Lower leg skin (tissue), 4 donors: ENCODE data around the gene KCNV2. TPM values are rescaled to one million over a fixed set of nuclear protein-coding genes. Genes with fewer than 3 reads are reported as not detected.

Experiments used
- DNase-seq, 2 donors: peaks; one replicate each; pipeline ENCODE4 v3.0.0-alpha.2; 2019; ENCODE audit warnings: low spot score in 2 of 2
- H3K4me3 ChIP-seq: fragments of 200-600 bp; sonication (generic); 2 replicates; pipeline ENCODE4 v1.5.1; 2017; ENCODE audit warnings: mild to moderate bottlenecking, low read depth; ENCODE audit not compliant: poor library complexity, severe bottlenecking
- POLR2A ChIP-seq, 2 donors: fragments of 450-650 bp; IDR thresholded peaks; one replicate each; pipeline ENCODE4 v1.6.1; 2016 to 2017; ENCODE audit warnings: antibody characterized with exemption in 2 of 2, mild to moderate bottlenecking in 1 of 2, moderate library complexity in 1 of 2
- WGBS, 2 donors: methylation state at CpG; one replicate each; pipeline ENCODE4 v1.1.5; 2018; 5-methylcytosine and 5-hydroxymethylcytosine counted together
- intact Hi-C: fragments of 100-400 bp; cut with DNase I; formaldehyde crosslinking; loops from one replicate; pipeline ENCODE4 v1.15.0; 2023; ENCODE audit warnings: low total_unique reads
- total RNA-seq, 4 donors: library from RNA; depleted of rRNA; stranded (reverse); fragments of >200 nt; gene quantifications; one replicate each; pipeline ENCODE4 v1.1.0, GENCODE V29; 2016
- TF ChIP-seq, protein P1 (sequence below), 3 donors: fragments of 450-650 bp; IDR thresholded peaks; one replicate each; pipeline ENCODE4 v1.5.1; 2016; ENCODE audit warnings: antibody characterized with exemption in 3 of 3, mild to moderate bottlenecking in 3 of 3, moderate library complexity in 2 of 3

Gene KCNV2
- not detected for total RNA-seq

DNA sequence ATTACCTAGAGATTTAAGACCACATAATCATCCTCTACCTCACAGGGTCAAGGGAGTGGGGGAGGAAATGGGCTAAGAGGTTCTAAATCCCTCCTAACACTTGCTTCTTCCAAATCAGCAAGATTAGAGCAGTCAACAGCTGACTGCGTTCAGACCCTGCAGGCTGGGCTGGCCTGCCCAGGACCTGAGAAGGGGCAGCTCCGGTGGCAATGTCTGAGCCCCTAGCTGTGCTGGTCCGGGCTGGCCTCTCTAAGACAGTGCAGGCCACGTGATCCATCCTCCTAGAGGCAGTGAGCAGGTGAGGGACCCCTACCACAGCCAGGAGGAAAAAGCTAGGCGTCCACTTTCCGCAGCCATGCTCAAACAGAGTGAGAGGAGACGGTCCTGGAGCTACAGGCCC, at the start of gene KCNV2:
TSS of gene KCNV2 (plus strand) at position 126 of the 400 bp plus-strand sequence. CDS start at position 356, 230 bp downstream.
- no peak within 1 kb of the TSS for H3K4me3 ChIP-seq
- intact Hi-C loops: no loop called here
- WGBS, 2 donors: 95 to 97% methylated on average over 7 of the region's 7 CpGs
- TF ChIP-seq, protein P1, sequence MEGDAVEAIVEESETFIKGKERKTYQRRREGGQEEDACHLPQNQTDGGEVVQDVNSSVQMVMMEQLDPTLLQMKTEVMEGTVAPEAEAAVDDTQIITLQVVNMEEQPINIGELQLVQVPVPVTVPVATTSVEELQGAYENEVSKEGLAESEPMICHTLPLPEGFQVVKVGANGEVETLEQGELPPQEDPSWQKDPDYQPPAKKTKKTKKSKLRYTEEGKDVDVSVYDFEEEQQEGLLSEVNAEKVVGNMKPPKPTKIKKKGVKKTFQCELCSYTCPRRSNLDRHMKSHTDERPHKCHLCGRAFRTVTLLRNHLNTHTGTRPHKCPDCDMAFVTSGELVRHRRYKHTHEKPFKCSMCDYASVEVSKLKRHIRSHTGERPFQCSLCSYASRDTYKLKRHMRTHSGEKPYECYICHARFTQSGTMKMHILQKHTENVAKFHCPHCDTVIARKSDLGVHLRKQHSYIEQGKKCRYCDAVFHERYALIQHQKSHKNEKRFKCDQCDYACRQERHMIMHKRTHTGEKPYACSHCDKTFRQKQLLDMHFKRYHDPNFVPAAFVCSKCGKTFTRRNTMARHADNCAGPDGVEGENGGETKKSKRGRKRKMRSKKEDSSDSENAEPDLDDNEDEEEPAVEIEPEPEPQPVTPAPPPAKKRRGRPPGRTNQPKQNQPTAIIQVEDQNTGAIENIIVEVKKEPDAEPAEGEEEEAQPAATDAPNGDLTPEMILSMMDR (IDR thresholded peaks at IDR 0.05): no peak
- TF ChIP-seq POLR2A (IDR thresholded peaks at IDR 0.05): no peak
- no peak for DNase-seq

DNA sequence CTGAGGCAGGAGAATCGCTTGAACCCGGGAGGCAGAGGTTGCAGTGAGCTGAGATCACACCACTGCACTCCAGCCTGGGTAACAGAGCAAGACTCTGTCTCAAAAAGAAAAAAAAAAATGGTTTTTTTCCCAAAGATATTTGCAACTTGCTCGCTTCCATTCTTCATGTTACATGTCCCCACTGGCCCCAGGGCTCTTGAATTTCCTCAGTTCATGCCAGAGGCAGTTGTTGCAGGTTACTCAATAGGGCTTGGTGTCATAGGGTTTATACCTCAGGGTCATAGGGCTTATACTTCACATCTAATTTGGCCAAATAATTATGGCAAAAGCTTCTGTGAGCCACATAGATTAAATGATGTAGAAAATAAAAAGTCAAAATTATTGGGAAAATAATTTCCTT, 44.1 kb upstream of the KCNV2 start:
- no peak for DNase-seq
- 90 to 96% methylated on average over 3 of the region's 3 CpGs for WGBS, 2 donors
- intact Hi-C loops: no loop called here
- no peak for TF ChIP-seq POLR2A (IDR thresholded peaks at IDR 0.05)
- TF ChIP-seq, protein P1 (IDR thresholded peaks at IDR 0.05): no peak
- no peak overlapping the region for H3K4me3 ChIP-seq

DNA sequence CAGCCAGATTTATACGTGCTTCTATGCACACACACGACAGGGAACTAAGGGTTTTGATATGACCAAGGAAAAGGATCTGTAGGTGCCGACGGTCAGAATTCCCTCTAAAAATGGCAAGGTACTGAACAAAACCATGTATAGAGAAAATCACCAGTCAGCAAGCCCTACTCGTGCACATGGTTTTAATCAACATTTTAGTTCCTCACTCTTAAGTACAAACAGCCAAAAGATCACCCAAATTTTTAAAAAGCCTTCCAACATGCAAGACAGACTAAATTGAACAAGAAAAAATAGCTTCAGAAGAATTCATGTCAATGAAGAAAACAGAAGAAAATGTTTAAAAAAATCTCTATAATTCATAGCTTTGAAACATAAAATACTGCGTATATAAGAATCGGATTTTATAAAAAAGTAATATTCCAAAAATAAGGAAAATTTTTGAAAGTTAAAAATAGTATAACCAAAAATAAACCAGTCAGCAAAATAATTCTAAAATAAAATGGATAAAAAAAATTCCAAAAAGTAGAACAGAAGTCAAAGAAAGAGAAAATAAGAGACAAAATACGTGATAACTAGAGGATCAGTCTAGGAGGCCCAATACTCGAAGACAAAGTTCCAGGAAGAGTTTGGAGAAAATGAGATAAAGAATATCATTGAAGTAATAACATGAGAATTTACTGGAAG, 43.0 kb upstream of the KCNV2 start:
- 68 to 79% methylated on average over 9 of the region's 9 CpGs for WGBS, 2 donors
- TF ChIP-seq, protein P1 (IDR thresholded peaks at IDR 0.05): no peak
- no peak for TF ChIP-seq POLR2A (IDR thresholded peaks at IDR 0.05)
- no peak overlapping the region for H3K4me3 ChIP-seq
- intact Hi-C loops: no loop called here
- DNase-seq: no peak

DNA sequence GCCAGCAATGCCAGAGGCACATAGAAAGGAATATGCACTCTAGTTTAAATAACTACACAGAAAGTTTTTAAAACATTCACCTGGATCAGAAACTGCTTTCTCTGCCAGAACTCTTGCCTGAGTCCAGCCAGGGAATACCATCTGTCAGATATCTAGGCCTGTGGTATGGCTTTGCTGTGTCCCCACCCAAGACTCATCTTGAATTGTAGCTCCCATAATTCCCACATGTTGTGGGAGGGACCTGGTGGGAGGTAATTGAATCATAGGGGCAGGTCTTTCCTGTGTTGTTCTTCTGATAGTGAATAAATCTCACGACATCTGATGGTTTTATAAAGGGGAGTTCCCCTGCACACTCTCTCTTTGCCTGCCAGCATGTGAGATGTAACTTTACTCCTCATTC, 41.5 kb upstream of the KCNV2 start:
- TF ChIP-seq, protein P1 (IDR thresholded peaks at IDR 0.05): no peak
- no peak for TF ChIP-seq POLR2A (IDR thresholded peaks at IDR 0.05)
- intact Hi-C loops: no loop called here
- no peak for DNase-seq
- 40 to 42% methylated on average over 1 of the region's 1 CpG for WGBS, 2 donors
- H3K4me3 ChIP-seq: no peak overlapping the region

DNA sequence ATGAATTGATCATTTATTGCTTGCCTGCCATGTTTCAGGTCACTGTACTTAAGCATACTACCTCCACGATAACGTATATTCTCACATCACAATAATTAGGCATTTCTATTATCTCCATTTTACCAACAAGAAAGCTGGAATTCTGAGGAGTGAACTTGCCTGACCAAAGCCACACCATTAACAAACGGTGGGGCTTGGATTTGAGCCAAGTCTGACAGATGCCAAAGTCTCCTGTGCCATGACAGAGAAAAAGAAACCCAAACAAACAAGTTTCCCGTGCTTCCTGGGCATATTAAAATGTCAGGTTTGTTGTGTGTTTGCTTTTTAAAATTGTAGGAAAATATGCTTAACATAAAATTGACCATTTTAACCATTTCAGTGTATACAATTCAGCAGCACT, 40.8 kb upstream of the KCNV2 start:
- intact Hi-C loops: no loop called here
- no peak overlapping the region for H3K4me3 ChIP-seq
- TF ChIP-seq, protein P1 (IDR thresholded peaks at IDR 0.05): no peak
- no peak for TF ChIP-seq POLR2A (IDR thresholded peaks at IDR 0.05)
- no peak for DNase-seq
- 65 to 69% methylated on average over 4 of the region's 4 CpGs for WGBS, 2 donors
